GM21381 (cell line): ENCODE measurements around the gene ETFA.

Source experiments
- ATAC-seq: cut with Tn5 transposase; IDR thresholded peaks from one replicate; pipeline ENCODE4 v1.9.1; 2021; ENCODE audit warnings: mild to moderate bottlenecking, moderate library complexity; ENCODE audit not compliant: unreplicated experiment

Gene ETFA

GRCh38 chr15:76311100-76311953, at the start of gene ETFA:
TSS of gene ETFA (minus strand) at chr15:76311469. CDS start at chr15:76311388, 81 bp downstream.
- peak; percentile 99 for ATAC-seq

GRCh38 chr15:76360416-76360815, 49.1 kb upstream of the ETFA start:
- no peak for ATAC-seq

GRCh38 chr15:76359152-76359551, 47.9 kb upstream of the ETFA start:
- no peak for ATAC-seq

GRCh38 chr15:76358453-76358852, 47.2 kb upstream of the ETFA start:
- ATAC-seq = no peak

GRCh38 chr15:76354823-76355440, 43.7 kb upstream of the ETFA start:
- no peak for ATAC-seq

GRCh38 chr15:76353903-76354302, 42.6 kb upstream of the ETFA start:
- ATAC-seq = no peak

- ATAC-seq = no peak
Measured at GRCh38 chr15:76353023-76353577, 41.8 kb upstream of the ETFA start.

GRCh38 chr15:76349301-76350070, 38.2 kb upstream of the ETFA start:
- no peak for ATAC-seq

GRCh38 chr15:76347482-76348055, 36.3 kb upstream of the ETFA start:
- ATAC-seq = no peak

GRCh38 chr15:76346669-76347481, 35.6 kb upstream of the ETFA start:
- ATAC-seq = no peak

GRCh38 chr15:76345880-76346668, 34.8 kb upstream of the ETFA start:
- no peak for ATAC-seq

- ATAC-seq = no peak
Measured at GRCh38 chr15:76345583-76345879, 34.3 kb upstream of the ETFA start.

GRCh38 chr15:76344893-76345582, 33.8 kb upstream of the ETFA start:
- ATAC-seq = no peak

- ATAC-seq = no peak
Measured at GRCh38 chr15:76343313-76343996, 32.2 kb upstream of the ETFA start.

- ATAC-seq = no peak
Measured at GRCh38 chr15:76342382-76343201, 31.3 kb upstream of the ETFA start.

- ATAC-seq = no peak
Measured at GRCh38 chr15:76342058-76342381, 30.8 kb upstream of the ETFA start.

GRCh38 chr15:76341366-76342057, 30.2 kb upstream of the ETFA start:
- no peak for ATAC-seq
